ENCODE results near the gene RNU1-3.

RNU1-3 gene

GRCh38 chr1:16618719-16619118 lies 48.0 kb downstream of the RNU1-3 start:
- no peak for TF ChIP-seq CTCF (IDR thresholded peaks at IDR 0.05; ENCODE audit: low read depth, low read length)
- no peak for DNase-seq (ENCODE audit: low read depth in 2 of 2)
- H3K4me3 ChIP-seq (replicated peaks in 1 of 2; ENCODE audit: low read depth in 2 of 2, low read length in 2 of 2): no peak overlapping the region

- TF ChIP-seq CTCF (IDR thresholded peaks at IDR 0.05; ENCODE audit: low read depth, low read length): no peak
- DNase-seq (ENCODE audit: low read depth in 2 of 2): no peak
- no peak overlapping the region for H3K4me3 ChIP-seq (replicated peaks in 1 of 2; ENCODE audit: low read depth in 2 of 2, low read length in 2 of 2)
Measured at GRCh38 chr1:16617778-16618580, 48.8 kb downstream of the RNU1-3 start.

GRCh38 chr1:16617114-16617631 lies 49.6 kb downstream of the RNU1-3 start:
- DNase-seq (ENCODE audit: low read depth in 2 of 2): no peak
- H3K4me3 ChIP-seq (replicated peaks in 1 of 2; ENCODE audit: low read depth in 2 of 2, low read length in 2 of 2): no peak overlapping the region
- no peak for TF ChIP-seq CTCF (IDR thresholded peaks at IDR 0.05; ENCODE audit: low read depth, low read length)
